Astrocyte (in vitro differentiated cells and primary cell): Measurements from ENCODE around the gene RBFOX2. TPM values are rescaled to one million over a fixed set of nuclear protein-coding genes. Genes with fewer than 3 reads are reported as not detected.
"Not testable (repeated sequence)": the region's sequence is repeated elsewhere in the genome, so short reads cannot be mapped to it uniquely, and the experiment has no call there.

Experiments used
- DNase-seq: peaks from one replicate; pipeline ENCODE4 v3.0.0-alpha.2; 2010; ENCODE audit warnings: low read depth
- FAIRE-seq: peaks from 2 replicates; lab custom pipeline; 2011; peaks lifted over from hg19 to GRCh38; lab: Jason Lieb, UNC
- H2AFZ ChIP-seq: 2 replicates; pipeline ENCODE4 v1.6.0; 2012; ENCODE audit warnings: low read depth, low read length, inconsistent platforms
- H3K27ac ChIP-seq: 2 replicates; pipeline ENCODE4 v1.5.1; 2011; ENCODE audit warnings: low read depth, low read length, inconsistent platforms
- H3K27me3 ChIP-seq: 2 replicates; pipeline ENCODE4 v1.6.0; 2011; ENCODE audit warnings: low read length, inconsistent platforms; ENCODE audit not compliant: insufficient read depth
- H3K36me3 ChIP-seq: 2 replicates; pipeline ENCODE4 v1.5.1; 2011; ENCODE audit warnings: low read length, inconsistent platforms; ENCODE audit not compliant: insufficient read depth
- H3K4me1 ChIP-seq: 2 replicates; pipeline ENCODE4 v1.5.1; 2011; ENCODE audit warnings: low read length, inconsistent platforms; ENCODE audit not compliant: insufficient read depth
- H3K4me2 ChIP-seq: 2 replicates; pipeline ENCODE4 v1.6.0; 2012; ENCODE audit warnings: low read length, inconsistent platforms
- H3K4me3 ChIP-seq: 2 replicates; pipeline ENCODE4 v1.5.1; 2011; ENCODE audit warnings: low read depth, mild to moderate bottlenecking, low read length, inconsistent platforms; ENCODE audit not compliant: insufficient read depth
- H3K79me2 ChIP-seq: 2 replicates; pipeline ENCODE4 v1.6.0; 2012; ENCODE audit warnings: mild to moderate bottlenecking, low read length, inconsistent platforms; ENCODE audit not compliant: insufficient read depth
- H3K9ac ChIP-seq: 2 replicates; pipeline ENCODE4 v1.6.0; 2012; ENCODE audit warnings: mild to moderate bottlenecking, low read length, inconsistent platforms
- H3K9me3 ChIP-seq: 2 replicates; pipeline ENCODE4 v1.5.1; 2012; ENCODE audit warnings: low read depth, mild to moderate bottlenecking, low read length, inconsistent platforms; ENCODE audit not compliant: insufficient read depth
- H4K20me1 ChIP-seq: 2 replicates; pipeline ENCODE4 v1.6.0; 2012; ENCODE audit warnings: low read length, inconsistent platforms; ENCODE audit not compliant: insufficient read depth
- H3K27ac Mint-ChIP-seq: one replicate; pipeline ENCODE4 v1.8.0; 2021; ENCODE audit warnings: mild to moderate bottlenecking, mixed read lengths; ENCODE audit not compliant: unreplicated experiment
- H3K27me3 Mint-ChIP-seq: one replicate; pipeline ENCODE4 v1.8.0; 2021; ENCODE audit warnings: low read depth, mixed read lengths; ENCODE audit not compliant: unreplicated experiment
- H3K36me3 Mint-ChIP-seq: one replicate; pipeline ENCODE4 v1.8.0; 2021; ENCODE audit warnings: low read depth, mixed read lengths; ENCODE audit not compliant: unreplicated experiment
- H3K4me1 Mint-ChIP-seq: one replicate; pipeline ENCODE4 v1.8.0; 2021; ENCODE audit warnings: low read depth, mixed read lengths; ENCODE audit not compliant: unreplicated experiment
- H3K4me3 Mint-ChIP-seq: one replicate; pipeline ENCODE4 v1.8.0; 2021; ENCODE audit warnings: mild to moderate bottlenecking, moderate library complexity, mixed read lengths; ENCODE audit not compliant: unreplicated experiment
- H3K9me3 Mint-ChIP-seq: one replicate; pipeline ENCODE4 v1.8.0; 2021; ENCODE audit warnings: mild to moderate bottlenecking, mixed read lengths; ENCODE audit not compliant: unreplicated experiment
- EZH2 ChIP-seq: IDR thresholded peaks from 2 replicates; pipeline ENCODE4 v1.6.1; 2012; ENCODE audit warnings: mild to moderate bottlenecking, low read length, inconsistent platforms; ENCODE audit not compliant: insufficient read depth
- total RNA-seq: library from RNA; stranded (reverse); gene quantifications from 2 replicates; pipeline ENCODE4 v1.2.1, GENCODE V29; 2021
- TF ChIP-seq, protein P1 (sequence below): IDR thresholded peaks from 2 replicates; pipeline ENCODE4 v1.5.1; 2011; ENCODE audit warnings: low read depth, mild to moderate bottlenecking, inconsistent platforms, low read length, moderate library complexity; ENCODE audit not compliant: insufficient read depth

Gene RBFOX2
- total RNA-seq, 1 donor from 2014 or later: 169 TPM

DNA sequence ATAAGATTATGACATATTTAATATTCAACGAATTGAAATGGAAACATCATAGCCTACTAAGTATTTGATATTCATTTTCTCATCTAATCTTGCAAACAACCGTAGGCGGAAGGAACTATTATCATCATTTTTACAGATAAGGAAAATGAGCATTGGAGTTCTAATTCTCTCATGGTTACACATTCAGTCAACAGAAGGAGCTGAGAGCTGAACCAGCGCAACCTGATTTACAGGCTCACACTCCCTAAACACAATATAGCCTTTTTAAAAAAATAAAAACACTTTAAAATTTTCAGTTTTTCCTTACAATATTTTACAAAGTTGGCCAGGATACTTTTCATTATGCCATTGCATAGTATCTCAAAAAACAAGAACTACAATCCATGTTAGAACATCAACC lies 236.1 kb downstream of the RBFOX2 start:
- TF ChIP-seq EZH2: no peak
- TF ChIP-seq, protein P1, sequence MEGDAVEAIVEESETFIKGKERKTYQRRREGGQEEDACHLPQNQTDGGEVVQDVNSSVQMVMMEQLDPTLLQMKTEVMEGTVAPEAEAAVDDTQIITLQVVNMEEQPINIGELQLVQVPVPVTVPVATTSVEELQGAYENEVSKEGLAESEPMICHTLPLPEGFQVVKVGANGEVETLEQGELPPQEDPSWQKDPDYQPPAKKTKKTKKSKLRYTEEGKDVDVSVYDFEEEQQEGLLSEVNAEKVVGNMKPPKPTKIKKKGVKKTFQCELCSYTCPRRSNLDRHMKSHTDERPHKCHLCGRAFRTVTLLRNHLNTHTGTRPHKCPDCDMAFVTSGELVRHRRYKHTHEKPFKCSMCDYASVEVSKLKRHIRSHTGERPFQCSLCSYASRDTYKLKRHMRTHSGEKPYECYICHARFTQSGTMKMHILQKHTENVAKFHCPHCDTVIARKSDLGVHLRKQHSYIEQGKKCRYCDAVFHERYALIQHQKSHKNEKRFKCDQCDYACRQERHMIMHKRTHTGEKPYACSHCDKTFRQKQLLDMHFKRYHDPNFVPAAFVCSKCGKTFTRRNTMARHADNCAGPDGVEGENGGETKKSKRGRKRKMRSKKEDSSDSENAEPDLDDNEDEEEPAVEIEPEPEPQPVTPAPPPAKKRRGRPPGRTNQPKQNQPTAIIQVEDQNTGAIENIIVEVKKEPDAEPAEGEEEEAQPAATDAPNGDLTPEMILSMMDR: no peak
- H3K36me3 ChIP-seq: peaks cover 5% of the 10 kb centered on the region
- peaks cover 7% of the 10 kb centered on the region for H3K4me1 Mint-ChIP-seq
- no peak for DNase-seq
- H3K27ac ChIP-seq: no peak overlapping the region
- H3K36me3 Mint-ChIP-seq: peaks cover 6% of the 10 kb centered on the region
- no peak overlapping the region for H3K9ac ChIP-seq
- H3K4me3 ChIP-seq: no peak overlapping the region
- no peak overlapping the region for H3K4me2 ChIP-seq
- H3K27me3 ChIP-seq: no peaks in the 10 kb centered on the region
- H4K20me1 ChIP-seq: peaks cover 80% of the 10 kb centered on the region
- H2AFZ ChIP-seq: no peak overlapping the region
- no peaks in the 10 kb centered on the region for H3K4me1 ChIP-seq
- no peak overlapping the region for H3K27ac Mint-ChIP-seq
- H3K9me3 Mint-ChIP-seq: no peaks in the 10 kb centered on the region
- no peak overlapping the region for H3K4me3 Mint-ChIP-seq
- H3K79me2 ChIP-seq: peaks cover 93% of the 10 kb centered on the region
- H3K27me3 Mint-ChIP-seq: no peaks in the 10 kb centered on the region
- no peak for FAIRE-seq
- no peaks in the 10 kb centered on the region for H3K9me3 ChIP-seq

DNA sequence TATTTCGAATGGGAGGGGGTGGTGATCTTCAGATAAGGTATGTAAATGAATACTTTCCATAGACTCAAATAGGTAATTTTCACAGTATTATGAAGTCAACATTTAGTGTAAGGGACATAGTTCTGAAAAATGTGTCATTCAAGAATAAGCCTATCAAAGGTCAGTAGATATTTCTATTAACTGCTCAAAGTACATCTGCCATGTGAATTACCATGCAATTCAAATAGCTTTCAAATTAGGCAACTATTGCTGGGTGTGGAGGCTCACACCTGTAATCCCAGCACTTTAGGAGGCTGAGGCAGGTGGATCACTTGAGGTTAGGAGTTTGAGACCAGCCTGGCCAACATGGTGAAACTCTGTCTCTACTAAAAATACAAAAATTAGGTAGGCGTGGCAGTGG lies 236.8 kb downstream of the RBFOX2 start:
- H3K79me2 ChIP-seq: peaks cover 94% of the 10 kb centered on the region
- H3K9ac ChIP-seq, H3K9me3 ChIP-seq, H3K4me2 ChIP-seq, H3K36me3 Mint-ChIP-seq, H3K27ac Mint-ChIP-seq, H3K27me3 ChIP-seq, DNase-seq, H3K4me1 Mint-ChIP-seq, H3K36me3 ChIP-seq, H2AFZ ChIP-seq, H3K4me3 Mint-ChIP-seq, H3K4me1 ChIP-seq, H3K4me3 ChIP-seq, H3K27me3 Mint-ChIP-seq, H3K27ac ChIP-seq, FAIRE-seq, H3K9me3 Mint-ChIP-seq: not testable (repeated sequence)
- peaks cover 83% of the 10 kb centered on the region for H4K20me1 ChIP-seq

DNA sequence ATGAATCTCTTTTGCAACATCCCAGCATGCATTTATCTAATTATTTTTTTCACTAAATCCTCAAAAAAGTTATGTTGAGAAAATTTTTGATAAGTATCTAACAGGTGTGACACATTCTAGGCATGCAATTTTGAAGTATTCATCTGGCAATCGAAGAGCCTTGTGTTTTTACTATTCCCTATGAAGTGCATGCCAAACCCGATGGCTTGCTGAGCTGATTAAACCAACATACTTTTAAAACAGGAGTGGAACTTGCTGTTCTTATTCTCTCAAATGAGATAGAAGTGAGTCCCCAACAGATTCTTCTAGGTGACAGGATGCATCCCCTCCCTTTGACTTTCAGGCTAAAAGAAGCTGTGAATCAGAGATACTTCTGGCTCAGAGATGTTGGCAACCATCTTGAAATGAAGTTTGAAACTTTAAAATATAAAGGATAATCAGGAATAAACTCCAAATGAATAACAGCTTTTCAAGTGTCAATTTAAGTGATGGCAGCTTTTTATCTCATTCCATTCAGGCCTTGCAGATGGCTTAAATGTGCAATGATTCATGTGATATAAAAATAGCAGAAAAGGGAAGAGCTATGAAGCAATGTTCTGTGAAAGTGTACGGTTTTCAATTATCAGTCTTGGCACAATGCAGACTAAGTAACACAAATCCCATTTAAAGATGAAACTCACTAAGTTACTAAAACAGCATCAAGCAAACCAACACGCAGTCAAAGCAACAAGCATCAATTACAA lies 243.3 kb downstream of the RBFOX2 start:
- Histone ChIP-seq H3K79me2 (peaks cover 99% of the 10 kb centered on the region), H3K4me3 (no peak overlapping the region), H3K9ac (no peak overlapping the region), H3K36me3 (peaks cover 15% of the 10 kb centered on the region), H3K4me1 (peaks cover 45% of the 10 kb centered on the region), H4K20me1 (peaks cover 84% of the 10 kb centered on the region), H2AFZ (no peak overlapping the region), H3K4me2 (peak overlapping the region; percentile 17), H3K27me3 (no peaks in the 10 kb centered on the region), H3K9me3 (no peaks in the 10 kb centered on the region), H3K27ac (no peak overlapping the region)
- H3K4me1 Mint-ChIP-seq: peaks cover 35% of the 10 kb centered on the region
- no peak overlapping the region for H3K27ac Mint-ChIP-seq
- H3K4me3 Mint-ChIP-seq: no peak overlapping the region
- peaks cover 18% of the 10 kb centered on the region for H3K36me3 Mint-ChIP-seq
- peak; percentile 57 for DNase-seq
- H3K27me3 Mint-ChIP-seq: no peaks in the 10 kb centered on the region
- H3K9me3 Mint-ChIP-seq: no peaks in the 10 kb centered on the region
- TF ChIP-seq, protein P1: no peak
- TF ChIP-seq EZH2: no peak
- FAIRE-seq: peak; percentile 98
